HG03159 (cell line): ENCODE measurements around the gene SETD1B.
A peak's percentile ranks its signal among the peaks of the same experiment; 100 is the strongest.
"Not testable (repeated sequence)": the region's sequence is repeated elsewhere in the genome, so short reads cannot be mapped to it uniquely, and the experiment has no call there.

ENCODE experiments used
- ATAC-seq: cut with Tn5 transposase; IDR thresholded peaks from one replicate; pipeline ENCODE4 v1.9.1; 2021; ENCODE audit warnings: mild to moderate bottlenecking, moderate library complexity; ENCODE audit not compliant: unreplicated experiment

The SETD1B gene

DNA sequence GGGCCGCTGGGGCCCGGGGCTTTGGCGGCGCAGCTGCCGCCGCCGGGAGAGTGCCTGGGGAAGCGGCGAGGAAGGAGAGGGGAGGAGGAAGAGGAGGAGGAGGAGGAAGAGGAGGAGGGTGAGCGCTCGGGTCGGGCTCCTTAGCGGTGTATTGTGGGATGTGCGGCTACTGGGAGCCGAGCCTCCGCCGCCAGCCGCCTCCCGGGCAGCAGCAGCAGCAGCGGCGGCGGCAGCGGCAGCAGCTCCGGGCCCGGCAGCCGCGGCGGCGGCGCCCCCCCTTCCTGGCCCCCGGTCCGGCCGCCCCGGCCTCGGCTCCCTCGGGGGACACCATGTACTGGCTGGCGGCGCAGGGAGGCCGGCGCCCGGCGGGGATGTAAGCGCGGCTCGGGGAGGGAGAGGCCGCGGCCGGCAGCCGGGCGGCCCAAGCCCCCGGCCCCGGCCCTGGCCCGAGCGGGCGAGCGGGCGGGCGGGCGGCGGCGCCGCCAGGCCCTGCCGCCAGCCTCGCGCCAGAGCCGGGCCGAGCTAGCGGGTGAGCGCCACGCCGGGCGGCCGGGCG is at the start of gene SETD1B:
SETD1B (plus strand) TSS at position 149 of the 556 bp plus-strand sequence. CDS start 729 bp downstream, outside the sequence.
- ATAC-seq, result no peak

DNA sequence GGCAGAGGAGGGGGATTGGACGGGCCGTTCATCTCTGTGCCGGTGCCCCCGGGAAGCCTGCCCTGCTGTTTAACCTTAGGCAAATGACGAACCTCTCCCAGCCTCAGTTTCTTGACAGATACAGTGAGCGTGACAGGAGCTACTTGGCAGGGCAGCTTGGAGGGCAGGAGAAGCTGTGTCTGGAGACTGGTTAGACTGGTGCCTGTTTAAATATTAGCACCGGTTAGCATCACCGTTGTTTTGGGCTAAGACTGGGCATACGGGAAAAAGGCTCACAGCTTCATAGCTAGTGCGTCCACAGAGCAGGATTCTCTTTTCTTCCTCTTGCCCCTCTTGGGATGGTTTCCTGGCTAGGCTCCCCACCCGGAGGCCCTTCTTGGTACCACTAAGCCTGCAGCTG is 49.0 kb upstream of the SETD1B start:
- no peak for ATAC-seq

DNA sequence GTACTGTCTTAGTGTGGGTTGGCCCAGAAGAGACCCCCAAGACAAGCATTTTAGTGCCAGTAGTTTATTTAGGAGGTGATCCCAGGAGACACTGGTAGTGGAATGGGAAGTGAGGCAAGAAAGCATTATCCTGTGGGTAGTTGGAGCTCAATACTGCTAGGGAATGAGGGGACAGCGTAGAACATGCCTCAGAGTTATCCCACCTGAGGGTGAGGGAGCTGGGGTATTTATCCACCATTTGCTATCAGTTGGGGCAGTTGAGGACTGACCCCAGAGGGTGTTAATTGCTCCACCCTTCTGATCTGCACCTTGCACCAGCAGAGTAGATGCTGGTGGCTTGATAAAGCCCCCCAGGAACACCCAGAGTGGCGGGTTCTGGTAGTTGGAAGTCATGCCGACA is 48.2 kb upstream of the SETD1B start:
- ATAC-seq, result no peak

DNA sequence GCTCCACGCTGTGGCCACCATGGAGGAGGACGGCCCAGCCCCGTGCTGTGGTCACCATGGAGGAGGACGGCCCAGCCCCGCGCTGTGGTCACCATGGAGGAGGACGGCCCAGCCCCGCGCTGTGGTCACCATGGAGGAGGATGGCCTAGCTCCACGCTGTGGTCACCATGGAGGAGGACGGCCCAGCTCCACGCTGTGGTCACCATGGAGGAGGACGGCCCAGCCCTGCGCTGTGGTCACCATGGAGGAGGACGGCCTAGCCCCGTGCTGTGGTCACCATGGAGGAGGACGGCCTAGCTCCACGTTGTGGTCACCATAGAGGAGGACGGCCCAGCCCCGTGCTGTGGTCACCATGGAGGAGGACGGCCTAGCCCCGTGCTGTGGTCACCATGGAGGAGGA is 45.3 kb upstream of the SETD1B start:
- ATAC-seq, result not testable (repeated sequence)

DNA sequence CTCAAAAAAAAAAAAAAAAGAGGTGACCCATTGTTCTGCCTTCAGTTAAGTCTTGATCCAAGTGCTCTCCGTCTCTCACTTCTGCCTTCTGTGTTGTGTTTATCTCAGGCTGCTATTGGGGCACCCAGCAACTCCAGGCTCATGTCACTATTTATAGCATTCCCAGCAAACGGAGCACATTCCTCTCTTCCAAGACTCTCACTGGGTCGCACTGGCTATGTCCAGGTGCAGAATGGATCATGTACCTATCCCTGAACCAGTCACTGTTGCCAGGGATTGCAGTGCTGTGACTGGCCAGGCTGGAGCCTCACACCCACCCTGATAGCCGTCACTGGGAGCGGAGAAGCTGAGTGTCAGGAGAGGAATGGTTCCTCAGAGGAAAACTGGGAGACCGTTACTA is 41.5 kb upstream of the SETD1B start:
- no peak for ATAC-seq

DNA sequence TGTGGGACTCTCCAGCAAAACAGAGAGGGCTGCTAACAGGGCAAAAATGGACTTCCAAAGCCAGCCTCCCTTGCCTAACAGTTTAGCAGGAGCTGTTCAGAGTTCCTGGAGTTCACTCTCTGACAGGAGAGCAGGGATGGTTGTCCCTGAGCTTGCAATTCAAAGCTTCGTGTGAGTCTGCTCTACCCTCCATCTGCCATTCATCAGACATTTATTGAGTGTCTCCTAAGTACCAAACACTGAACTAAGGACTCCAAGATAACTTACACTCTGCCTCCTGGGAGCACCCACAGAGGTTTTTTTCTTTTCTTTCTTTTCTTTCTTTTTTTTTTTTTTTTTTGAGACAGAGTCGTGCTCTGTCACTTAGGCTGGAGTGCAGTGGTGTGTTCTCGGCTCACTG is 39.0 kb upstream of the SETD1B start:
- ATAC-seq, result no peak

DNA sequence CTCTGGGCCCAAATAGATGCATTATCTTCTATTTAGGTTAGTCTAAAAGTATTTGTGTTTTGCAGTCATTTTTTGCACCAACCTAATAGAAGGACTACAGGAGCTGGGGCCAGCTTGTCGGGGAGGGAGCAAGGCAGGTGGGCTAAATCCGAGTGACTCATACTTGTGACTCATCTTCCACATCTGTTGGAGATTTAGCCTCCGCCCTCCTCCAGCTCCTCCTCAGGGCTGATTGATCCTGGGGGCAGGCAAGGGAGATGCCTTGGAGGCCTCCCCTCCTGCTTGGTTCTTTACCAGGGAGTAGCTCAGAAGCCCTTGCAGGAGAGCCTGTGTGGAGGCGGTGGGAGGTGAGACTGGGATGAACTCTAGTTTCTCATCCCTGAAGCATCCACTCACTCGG is 38.2 kb upstream of the SETD1B start:
- no peak for ATAC-seq

DNA sequence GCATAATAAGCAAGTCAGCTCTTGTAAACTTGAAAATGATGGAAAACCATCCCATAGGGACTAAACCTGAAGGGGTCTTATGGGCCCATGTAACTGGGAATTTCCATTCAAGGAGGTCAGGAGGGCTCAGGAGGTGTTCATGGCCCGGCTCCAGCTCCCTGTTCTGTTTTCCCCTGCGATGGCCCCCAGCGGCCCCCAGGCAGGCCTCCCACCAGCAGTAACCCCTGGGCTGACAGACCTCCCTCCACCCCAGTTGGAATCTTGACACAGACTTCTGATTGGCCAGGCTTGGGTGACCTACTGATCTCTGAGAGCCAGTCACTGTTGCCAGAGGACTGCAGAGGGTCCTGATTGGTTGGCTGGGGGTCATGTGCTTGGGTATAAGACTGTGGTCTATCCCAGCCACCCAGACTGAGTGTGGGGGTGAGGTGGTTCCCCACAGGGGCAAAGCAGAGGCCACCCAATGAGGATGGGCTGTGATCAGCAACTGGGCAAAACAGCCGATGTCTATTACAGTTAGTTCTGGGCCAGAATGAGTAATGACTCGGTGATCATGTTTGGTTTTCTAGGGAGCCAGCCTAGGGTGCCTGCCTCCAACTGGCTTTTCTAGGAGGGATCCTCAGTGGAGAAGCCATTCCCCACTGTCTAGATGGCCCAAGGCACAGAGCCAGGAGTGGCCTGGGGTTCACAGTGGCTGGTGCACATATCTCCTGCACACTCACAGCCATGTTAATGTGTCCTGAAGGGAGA is 37.3 kb upstream of the SETD1B start:
- ATAC-seq, result no peak

DNA sequence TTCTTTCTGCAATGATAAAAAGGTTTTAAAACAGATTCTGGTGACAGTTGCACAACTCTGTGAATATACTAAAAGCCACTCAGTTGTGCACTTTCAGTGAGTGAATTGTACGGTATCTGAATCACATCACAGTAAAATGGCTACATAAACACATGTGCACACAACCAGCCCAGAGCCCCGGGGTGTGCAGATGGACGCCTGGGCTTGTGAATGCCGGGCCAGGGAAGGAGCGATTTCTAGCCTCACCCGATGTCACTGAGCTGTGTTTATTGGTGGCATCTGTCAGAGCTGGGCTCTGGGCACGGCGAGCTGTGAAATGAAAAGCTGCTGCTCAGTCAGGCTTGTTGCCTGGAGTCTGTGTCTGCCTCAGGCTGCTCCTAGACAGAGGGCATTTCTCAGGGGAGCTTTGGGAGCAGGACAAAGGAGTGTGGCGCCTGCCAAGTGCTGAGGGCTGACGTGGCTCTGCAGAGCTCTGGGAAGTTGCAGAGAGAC is 36.2 kb upstream of the SETD1B start:
- no peak for ATAC-seq

DNA sequence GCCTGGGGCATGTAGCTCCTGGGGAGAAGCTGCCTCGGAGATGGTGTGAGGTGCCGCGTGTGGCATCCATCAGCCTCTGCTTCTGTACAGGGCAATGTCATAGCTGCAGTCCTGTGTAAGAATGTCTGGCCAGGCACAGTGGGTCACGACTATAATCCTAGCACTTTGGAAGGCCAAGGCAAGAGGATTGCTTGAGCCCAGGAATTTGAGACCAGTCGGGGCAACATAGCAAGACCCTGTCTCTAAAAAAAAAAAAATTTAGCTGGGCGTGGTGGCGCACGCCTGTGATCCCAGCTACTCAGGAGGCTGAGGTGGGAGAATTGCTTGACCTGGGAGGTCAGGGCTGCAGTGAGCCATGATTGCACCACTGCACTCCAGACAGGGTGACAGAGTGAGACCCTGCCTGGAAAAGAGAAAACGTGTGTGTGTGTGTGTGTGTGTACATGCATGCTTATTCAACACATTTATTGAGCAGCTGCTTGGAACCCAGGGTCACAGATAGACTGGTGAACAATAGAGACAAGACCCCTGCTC is 34.4 kb upstream of the SETD1B start:
- no peak for ATAC-seq

DNA sequence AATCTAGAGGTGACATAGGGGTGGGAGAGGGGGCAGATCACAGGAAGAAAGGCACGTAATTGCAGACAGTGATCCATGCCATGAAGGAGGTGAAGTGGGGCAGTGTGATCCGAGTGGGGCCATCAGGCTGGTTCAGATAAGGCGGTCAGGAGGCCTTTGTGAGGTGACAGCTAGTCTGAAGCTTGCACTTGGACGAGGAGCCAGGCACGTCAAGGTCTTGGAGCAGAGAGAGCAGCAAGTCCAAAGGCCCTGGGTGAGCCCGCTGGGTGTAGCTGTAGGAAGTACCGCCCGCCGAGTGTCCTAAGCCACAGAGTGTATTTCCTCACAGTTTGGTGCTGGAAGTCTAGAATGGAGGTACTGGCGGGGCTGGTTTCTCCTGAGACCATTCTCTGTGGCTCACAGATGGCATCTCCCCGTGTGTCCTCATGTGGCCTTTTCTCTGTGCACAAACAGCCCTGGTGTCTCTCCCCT is 33.9 kb upstream of the SETD1B start:
- ATAC-seq, result no peak

DNA sequence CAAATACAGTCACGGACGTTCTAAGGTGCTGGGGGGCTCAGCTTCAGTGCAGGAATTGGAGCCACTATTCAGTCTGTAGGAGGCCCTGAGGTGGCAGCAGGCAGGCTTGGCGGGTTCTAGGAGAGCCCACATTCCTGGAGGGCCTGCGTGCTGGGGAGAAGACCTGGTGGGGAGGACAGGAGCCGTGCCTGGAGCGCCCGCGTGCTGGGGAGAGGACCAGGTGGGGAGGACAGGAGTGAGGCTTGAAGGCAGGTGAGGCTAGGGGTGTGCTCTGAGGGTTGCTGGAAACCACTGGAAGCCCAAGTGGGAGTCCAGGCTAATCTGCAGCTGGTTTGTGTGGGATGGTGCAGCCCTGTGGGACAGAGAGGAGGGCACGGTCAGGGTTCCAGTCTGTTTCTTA is 33.4 kb upstream of the SETD1B start:
- ATAC-seq, result no peak

DNA sequence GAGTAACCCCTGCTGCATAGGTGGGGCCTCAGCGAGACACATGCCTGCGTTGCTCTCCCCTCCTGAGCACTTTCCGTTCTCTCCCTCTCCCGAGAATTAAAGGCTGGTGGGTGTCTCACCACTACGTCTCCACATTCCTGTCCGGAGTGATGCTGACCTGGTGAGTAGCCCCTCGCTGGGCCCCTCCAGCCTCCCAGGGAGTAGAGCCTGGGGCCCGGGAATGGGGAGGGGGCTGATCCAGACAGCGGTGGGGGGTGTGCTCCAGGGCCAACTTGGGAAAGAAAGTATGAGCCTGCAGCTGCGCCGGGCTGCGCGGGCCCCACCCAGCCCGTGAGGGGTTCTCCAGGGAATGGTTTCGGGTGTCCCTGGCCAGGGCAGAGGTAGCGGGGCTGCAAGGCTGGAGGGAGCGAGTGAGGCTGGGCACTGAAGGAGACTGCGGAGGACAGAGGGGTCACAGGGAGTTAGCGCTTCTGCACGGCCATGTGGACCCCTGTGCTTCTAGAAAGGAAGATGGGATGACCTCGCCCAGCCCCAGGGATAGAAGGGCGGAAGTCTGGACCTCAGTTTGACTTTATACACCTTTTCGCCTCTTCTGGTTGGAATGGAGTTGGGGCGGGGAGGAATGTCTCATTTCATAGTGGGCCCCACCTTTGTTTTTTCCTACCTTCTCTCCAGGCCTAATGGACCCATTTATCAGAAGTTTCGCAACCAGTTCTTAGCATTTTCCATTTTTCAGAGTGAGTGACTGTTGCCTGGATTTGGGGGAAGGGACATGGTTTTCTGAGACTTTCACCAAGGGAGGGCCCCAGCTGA is 32.8 kb upstream of the SETD1B start:
- no peak for ATAC-seq

DNA sequence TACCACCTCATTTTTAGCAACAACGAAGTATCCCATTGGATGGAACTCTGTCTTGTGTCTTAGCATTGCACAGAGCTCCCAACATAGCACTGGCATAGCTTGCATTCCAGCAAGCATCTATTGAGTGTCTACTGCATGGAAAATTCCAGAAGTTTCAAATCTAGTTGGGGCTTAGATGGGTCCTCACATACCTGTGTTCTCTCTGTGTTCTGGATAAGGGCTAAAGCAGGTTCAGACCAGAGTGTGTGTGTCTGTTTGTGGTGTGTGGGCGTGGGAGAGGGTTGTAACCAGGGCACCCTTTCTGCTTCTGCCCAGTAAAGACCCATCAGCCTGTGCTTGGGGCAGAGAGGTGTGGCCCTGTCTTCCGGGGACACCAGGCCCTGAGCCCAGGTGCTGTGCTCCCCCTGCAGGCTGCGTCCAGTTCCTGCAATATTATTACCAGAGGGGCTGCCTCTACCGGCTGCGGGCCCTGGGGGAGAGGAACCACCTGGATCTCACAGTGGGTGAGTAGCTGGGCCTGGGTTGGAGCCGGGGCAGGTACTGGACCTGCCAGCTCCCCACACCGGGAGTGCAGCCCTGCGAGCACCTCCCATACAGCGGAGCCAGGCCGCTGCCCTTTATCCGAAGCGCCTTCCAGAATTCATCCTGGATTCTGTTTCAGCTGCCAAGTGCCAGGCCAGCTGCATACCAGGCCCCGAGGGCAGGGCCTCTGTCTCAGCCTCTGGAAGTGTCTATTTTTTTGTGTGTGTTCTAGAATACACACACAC is 30.6 kb upstream of the SETD1B start:
- peak; percentile 80 for ATAC-seq

DNA sequence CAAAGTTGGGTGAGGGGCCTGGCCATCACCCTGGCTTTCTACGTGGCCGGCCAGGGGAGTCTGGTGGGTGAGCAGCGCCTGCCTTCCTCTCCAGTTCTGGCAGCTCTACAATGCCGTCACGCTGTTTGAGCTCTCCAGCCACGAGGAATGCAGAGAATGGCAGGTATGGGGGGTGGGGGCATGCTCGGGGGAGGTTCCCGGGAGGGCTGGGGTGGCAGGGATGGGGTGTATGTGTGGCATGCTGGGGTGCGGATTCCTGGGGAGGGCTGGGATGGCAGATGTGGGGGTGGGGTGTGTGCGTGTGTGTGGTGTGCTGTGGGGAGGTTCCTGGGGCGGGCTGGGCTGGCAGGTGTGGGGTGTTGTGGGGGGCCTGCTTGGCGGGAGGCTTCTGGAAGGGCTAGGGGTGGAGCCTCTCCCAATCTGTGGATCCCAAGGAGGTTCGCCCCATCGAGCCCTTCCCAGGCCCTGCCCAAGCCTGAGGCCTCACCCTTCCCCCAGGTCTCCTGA is 28.8 kb upstream of the SETD1B start:
- no peak for ATAC-seq

DNA sequence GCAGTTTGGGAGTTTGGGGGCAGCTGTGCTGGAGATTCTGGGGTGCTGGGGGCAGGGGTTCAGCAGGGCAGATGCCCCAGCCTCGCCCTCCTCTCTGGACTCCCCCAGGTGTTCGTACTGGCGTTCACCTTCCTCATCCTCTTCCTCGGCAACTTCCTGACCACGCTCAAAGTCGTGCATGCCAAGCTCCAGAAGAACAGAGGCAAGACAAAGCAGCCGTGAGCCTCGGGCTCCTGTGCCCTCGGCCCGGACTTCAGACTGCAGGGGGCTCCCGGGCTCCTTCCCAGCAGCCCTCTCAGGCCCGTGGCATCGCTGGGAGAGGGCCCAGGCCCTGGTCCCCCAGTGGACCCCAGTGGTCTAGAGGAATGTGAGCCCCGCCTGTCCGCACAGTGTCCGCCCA is 28.3 kb upstream of the SETD1B start:
- no peak for ATAC-seq

DNA sequence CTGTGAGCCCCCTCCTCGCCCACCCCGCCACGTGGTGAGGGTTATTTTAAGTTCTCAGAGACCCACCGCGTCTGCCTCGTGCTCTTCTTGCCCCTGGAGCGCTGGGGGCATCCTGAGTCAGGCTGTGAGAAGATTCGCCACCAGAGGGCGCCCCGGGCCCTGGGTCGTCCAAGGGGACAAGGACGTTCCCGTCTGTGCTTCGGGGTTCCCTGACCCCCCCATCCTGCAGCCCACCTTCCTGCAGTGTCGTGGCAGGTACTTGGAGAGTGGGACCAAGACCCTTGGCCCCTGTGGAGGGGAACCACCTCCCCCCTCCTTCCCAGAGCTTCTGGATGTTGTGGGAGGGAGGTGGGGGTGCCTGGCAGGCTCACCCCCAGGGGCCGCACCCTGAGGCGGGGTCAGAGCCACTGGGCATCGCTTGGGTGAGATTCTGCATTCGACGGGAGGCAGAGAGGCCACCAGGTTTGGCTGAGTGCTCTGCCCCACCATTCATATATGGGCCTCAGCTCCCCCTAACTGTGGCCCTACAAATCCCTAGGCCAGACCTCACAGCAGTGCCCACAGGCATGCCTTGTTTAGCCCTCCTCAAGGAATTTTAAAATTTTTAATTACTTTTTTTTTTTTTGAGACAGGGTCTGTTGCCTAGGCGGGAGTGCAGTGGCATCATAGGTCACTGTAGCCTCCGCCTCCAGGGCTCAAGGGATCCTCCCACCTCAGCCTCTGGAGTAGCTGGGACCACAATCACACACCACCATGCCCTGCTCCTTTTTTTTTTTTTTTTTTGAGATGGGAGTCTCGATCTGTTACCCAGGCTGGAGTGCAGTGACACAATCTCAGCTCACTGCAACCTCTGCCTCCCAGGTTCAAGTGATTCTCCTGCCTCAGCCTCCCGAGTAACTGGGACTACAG is 27.4 kb upstream of the SETD1B start:
- no peak for ATAC-seq

DNA sequence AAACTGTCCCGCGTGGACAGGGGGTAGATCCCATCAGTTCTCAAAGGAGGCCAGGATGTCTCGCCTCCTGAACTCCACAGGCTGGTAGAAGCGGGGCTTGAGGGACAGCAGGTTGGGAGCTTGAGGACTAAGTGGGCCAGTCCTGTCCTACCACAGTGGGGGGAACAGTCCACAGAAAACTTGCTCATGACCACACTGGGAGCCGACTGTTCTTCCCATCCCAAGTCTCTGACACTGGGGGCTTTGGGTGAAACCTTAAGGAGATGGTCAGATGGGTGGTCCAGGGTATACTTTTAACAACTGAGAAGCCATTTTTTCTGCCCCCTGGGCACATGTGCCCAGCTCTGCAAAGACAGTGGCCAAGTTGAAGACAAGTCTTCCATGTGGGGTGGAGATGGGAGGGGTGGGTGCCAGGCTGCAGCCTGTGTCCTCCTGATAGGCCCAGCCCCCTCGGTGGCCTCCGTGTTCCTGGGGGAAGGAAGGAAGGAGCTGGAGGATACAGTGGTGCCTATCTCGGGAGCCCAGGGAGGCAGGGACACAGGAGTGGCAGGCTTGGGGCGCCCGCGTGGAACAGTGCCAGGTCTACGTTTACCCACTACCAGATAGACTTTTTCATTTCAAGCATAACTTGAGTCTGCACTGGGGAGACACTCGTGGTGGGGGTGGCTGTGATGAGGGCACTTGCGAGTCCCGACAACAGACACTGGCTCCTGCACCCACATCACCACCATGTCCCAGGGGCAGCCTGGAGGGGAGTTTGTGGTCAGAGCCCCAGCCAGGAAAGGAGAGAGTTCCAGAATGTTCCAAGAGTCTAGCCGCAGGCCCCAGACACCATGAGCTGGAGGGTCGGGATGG is 25.0 kb upstream of the SETD1B start:
- no peak for ATAC-seq
